ENCODE measurements around the gene SHF. TPM values are rescaled to one million over a fixed set of nuclear protein-coding genes. Genes with fewer than 3 reads are reported as not detected.
A peak's percentile ranks its signal among the peaks of the same experiment; 100 is the strongest.

Gene SHF
- total and polyA plus RNA-seq, 2 of the 4 experiments (the other 2 are of a cell fraction), result 1.8 to 3.5 TPM

DNA sequence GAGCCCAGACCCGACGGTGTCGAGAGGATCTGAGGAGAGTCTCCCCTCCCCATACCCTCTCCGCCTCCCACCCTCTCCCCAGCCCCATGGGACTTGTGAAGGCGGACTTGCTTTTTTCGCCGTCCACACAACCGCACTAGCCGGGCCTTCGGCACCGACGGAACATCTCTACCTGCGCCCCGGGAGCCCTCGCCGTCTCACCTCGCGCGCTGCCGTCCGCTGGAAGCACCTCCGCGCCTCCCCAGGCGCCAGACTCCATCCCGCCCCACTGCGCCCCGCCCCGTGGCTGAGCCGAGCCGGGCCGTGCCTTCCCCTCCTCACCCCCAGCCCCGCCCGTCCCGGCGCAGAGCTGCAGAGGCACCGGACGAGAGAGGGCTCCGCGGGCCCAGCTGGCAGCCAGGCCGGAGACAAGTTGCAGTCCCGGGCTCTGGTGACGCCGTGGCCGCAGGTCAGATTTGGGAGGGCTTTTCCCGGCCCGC is 58.1 kb downstream of the SHF start, which contains the start of the genes DUOX1 and DUOXA1:
DUOX1 (plus strand) TSS at position 344 of the 479 bp plus-strand sequence. CDS start 1,973 bp downstream, outside the sequence.
DUOXA1 (minus strand) TSS at position 229 of the 479 bp plus-strand sequence. CDS start 6,865 bp downstream, outside the sequence.
- Histone ChIP-seq H3K27me3 (ENCODE audit: control insufficient read depth, insufficient read depth, low read length) (peaks cover 82% of the 10 kb centered on the region), H3K18ac (ENCODE audit: low read depth, low read length) (no peak within 1 kb of the TSS), H4K20me1 (ENCODE audit: insufficient read depth, low read length) (no peaks in the 10 kb centered on the region), H3K4me2 (ENCODE audit: low read depth, low read length) (no peak within 1 kb of the TSS; the same call in 1 of the 2 replicates), H3K56ac (ENCODE audit: extremely low read depth, insufficient read depth, low read length) (no peak within 1 kb of the TSS), H4K5ac (ENCODE audit: low read depth, low read length) (no peak within 1 kb of the TSS), H3K4me3 (ENCODE audit: insufficient read depth, low read depth, low read length) (no peak within 1 kb of the TSS), H4K8ac (ENCODE audit: low read depth in 2 of 2, low read length in 2 of 2) (no peak within 1 kb of the TSS), H2AFZ (replicated peaks; ENCODE audit: low read length, poor library complexity) (peak within 1 kb of the TSS; percentile 54), H3K9me1 (ENCODE audit: insufficient read depth, low read length) (no peaks in the 10 kb centered on the region), H3K9me3 (ENCODE audit: control insufficient read depth, insufficient read depth, low read length) (peaks cover under 1% of the 10 kb centered on the region; the same call in 1 of the 2 replicates), H3K79me1 (ENCODE audit: low read depth in 1 of 2, low read length in 2 of 2) (no peaks in the 10 kb centered on the region), H3K4me1 (ENCODE audit: control insufficient read depth, insufficient read depth, low read length) (no peaks in the 10 kb centered on the region; the same call in 1 of the 2 replicates), H3K9ac (ENCODE audit: low read depth, low read length) (no peak within 1 kb of the TSS), H2BK120ac (ENCODE audit: low read depth, low read length) (no peak within 1 kb of the TSS), H3K36me3 (ENCODE audit: control insufficient read depth, insufficient read depth, low read length) (no peaks in the 10 kb centered on the region), H4K91ac (ENCODE audit: insufficient read depth, low read depth, low read length) (no peak within 1 kb of the TSS), H2BK20ac (ENCODE audit: low read depth, low read length) (no peak within 1 kb of the TSS), H2AK9ac (replicated peaks; ENCODE audit: low read depth, low read length, poor library complexity) (no peak within 1 kb of the TSS), H3K27ac (ENCODE audit: insufficient read depth, low read length) (no peak within 1 kb of the TSS), H2BK5ac (ENCODE audit: low read depth, low read length, poor library complexity, severe bottlenecking) (no peak within 1 kb of the TSS), H3K23ac (ENCODE audit: low read depth, low read length) (no peak within 1 kb of the TSS), H3K14ac (replicated peaks; ENCODE audit: low read depth, low read length) (no peak within 1 kb of the TSS), H2AK5ac (ENCODE audit: low read depth, low read length) (no peak within 1 kb of the TSS), H3K4ac (ENCODE audit: low read depth, low read length) (no peak within 1 kb of the TSS), H2BK15ac (ENCODE audit: low read depth, low read length) (no peak within 1 kb of the TSS)
- TF ChIP-seq MAZ (IDR thresholded peaks at IDR 0.05; ENCODE audit: borderline replicate concordance, low read depth, low read length) (no peak), CEBPB (IDR thresholded peaks at IDR 0.05; ENCODE audit: low read depth, low read length) (no peak), RAD21 (IDR thresholded peaks at IDR 0.05; ENCODE audit: low read length) (no peak), CHD1 (IDR thresholded peaks at IDR 0.05; ENCODE audit: low read depth, low read length) (no peak), BHLHE40 (IDR thresholded peaks at IDR 0.05; ENCODE audit: low read depth, low read length) (no peak), NFE2L2 (IDR thresholded peaks at IDR 0.05; ENCODE audit: low read depth, low read length) (no peak), POLR2A (IDR thresholded peaks at IDR 0.05; ENCODE audit: low read depth, low read length) (no peak), RFX5 (IDR thresholded peaks at IDR 0.05; ENCODE audit: low read depth, low read length) (no peak), SMC3 (IDR thresholded peaks at IDR 0.05; ENCODE audit: low read depth, low read length) (no peak), ELK1 (IDR thresholded peaks at IDR 0.05; ENCODE audit: borderline replicate concordance, low read depth, low read length) (no peak), USF2 (IDR thresholded peaks at IDR 0.05; ENCODE audit: low read depth, low read length) (no peak), FOS (IDR thresholded peaks at IDR 0.05; ENCODE audit: low read depth, low read length) (no peak), MAFK (IDR thresholded peaks at IDR 0.05; ENCODE audit: low read depth, low read length) (no peak)
- TF ChIP-seq, protein P1, sequence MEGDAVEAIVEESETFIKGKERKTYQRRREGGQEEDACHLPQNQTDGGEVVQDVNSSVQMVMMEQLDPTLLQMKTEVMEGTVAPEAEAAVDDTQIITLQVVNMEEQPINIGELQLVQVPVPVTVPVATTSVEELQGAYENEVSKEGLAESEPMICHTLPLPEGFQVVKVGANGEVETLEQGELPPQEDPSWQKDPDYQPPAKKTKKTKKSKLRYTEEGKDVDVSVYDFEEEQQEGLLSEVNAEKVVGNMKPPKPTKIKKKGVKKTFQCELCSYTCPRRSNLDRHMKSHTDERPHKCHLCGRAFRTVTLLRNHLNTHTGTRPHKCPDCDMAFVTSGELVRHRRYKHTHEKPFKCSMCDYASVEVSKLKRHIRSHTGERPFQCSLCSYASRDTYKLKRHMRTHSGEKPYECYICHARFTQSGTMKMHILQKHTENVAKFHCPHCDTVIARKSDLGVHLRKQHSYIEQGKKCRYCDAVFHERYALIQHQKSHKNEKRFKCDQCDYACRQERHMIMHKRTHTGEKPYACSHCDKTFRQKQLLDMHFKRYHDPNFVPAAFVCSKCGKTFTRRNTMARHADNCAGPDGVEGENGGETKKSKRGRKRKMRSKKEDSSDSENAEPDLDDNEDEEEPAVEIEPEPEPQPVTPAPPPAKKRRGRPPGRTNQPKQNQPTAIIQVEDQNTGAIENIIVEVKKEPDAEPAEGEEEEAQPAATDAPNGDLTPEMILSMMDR (conservative IDR thresholded peaks at IDR 0.05; ENCODE audit: low read depth, low read length), result no peak
- in situ Hi-C loops (cut with MboI; ENCODE audit: low sequenced_read_pairs) (no loop called here), intact Hi-C loops (cut with micrococcal nuclease) (no loop called here), dilution Hi-C loops (cut with HindIII; ENCODE audit: low sequenced_read_pairs, unreplicated experiment) (no loop called here)
- POLR2A ChIA-PET (ENCODE audit: unreplicated experiment), result interaction anchor here (0.6 kb wide), 1 partner anchor 272 kb away, joined by 4 read pairs; a partner anchor contains a TSS
- WGBS, 2 experiments (ENCODE audit: extremely low coverage in 2 of 2, insufficient read length in 1 of 2), result 0% methylated on average over 4 of the region's 46 CpGs; no CpG with 5 or more reads in 1 of the 2 experiments
- CTCF ChIA-PET, result no interaction called here
- DNase-seq (no peak), ATAC-seq (ENCODE audit: low read depth) (peak; percentile 62)
- BruUV-seq (replicated peaks), result no TSS peak
